K562 (cell line): ENCODE results near the gene TUSC7. TPM values are rescaled to one million over a fixed set of nuclear protein-coding genes. Genes with fewer than 3 reads are reported as not detected.

Experiments used
- ATAC-seq: fragments of 200-7000 bp; cut with Tn5 transposase; 3 replicates; pipeline ENCODE4 v1.9.1; 2020; ENCODE audit warnings: moderate library complexity
- BruUV-seq: library from RNA; stranded (reverse); fragments of 400-500 nt; replicated peaks from 2 replicates; lab custom pipeline; 2021; lab: Mats Ljungman, UMichigan
- CTCF ChIA-PET: fragments of 300-600 bp; formaldehyde crosslinking; extraction: SDS; loops from one replicate; lab custom pipeline; 2021; ENCODE audit warnings: low intra/inter-chr PET ratio; lab: Yijun Ruan, JAX
- POLR2A ChIA-PET: fragments of 300-600, 350-650 bp; sonication (Branson Sonifier 250); formaldehyde crosslinking; extraction: SDS; loops from one replicate; lab custom pipeline; 2021; ENCODE audit warnings: antibody characterized with exemption, inconsistent platforms; lab: Yijun Ruan, JAX
- DNase-seq, 4 experiments: peaks; one replicate each; pipeline versions ENCODE4 v3.0.0 to v3.0.0-alpha.2; 2011 to 2018; ENCODE audit warnings: low spot score in 3 of 4, mixed read lengths in 3 of 4; ENCODE audit errors: extremely low read depth in 1 of 4
- FAIRE-seq: peaks from 2 replicates; lab custom pipeline; 2011; peaks lifted over from hg19 to GRCh38; lab: Jason Lieb, UNC
- H2AFZ ChIP-seq: 2 replicates; pipeline ENCODE4 v1.6.0; 2011; ENCODE audit warnings: low read depth, low read length, control low read depth, inconsistent platforms
- H3K27ac ChIP-seq: fragments of 200-600 bp; 3 replicates; pipeline ENCODE4 v1.8.0; 2011; ENCODE audit warnings: low read depth, mild to moderate bottlenecking, control low read depth, inconsistent platforms, low read length, moderate library complexity, mixed read lengths; ENCODE audit errors: extremely low read depth
- H3K27me3 ChIP-seq, 2 experiments: fragments of 300-600 bp in 1 of 2; 2 replicates in 1 of 2; 3 replicates in 1 of 2; pipeline versions ENCODE4 v1.6.0 to v1.8.0; 2011; ENCODE audit warnings: inconsistent platforms in 2 of 2, low read length in 2 of 2, mild to moderate bottlenecking in 1 of 2, mixed read lengths in 1 of 2, moderate library complexity in 1 of 2; ENCODE audit not compliant: control insufficient read depth in 2 of 2, insufficient read depth in 2 of 2
- H3K36me3 ChIP-seq: fragments of 300-600 bp; 3 replicates; pipeline ENCODE4 v1.8.0; 2011; ENCODE audit warnings: mild to moderate bottlenecking, low read length, inconsistent platforms; ENCODE audit not compliant: control insufficient read depth, insufficient read depth
- H3K4me1 ChIP-seq, 2 experiments: fragments of 200-600 bp in 1 of 2; replicated peaks in 1 of 2; 2 replicates in 1 of 2; 3 replicates in 1 of 2; pipeline versions ENCODE4 v1.5.1 to v1.8.0; 2011; ENCODE audit warnings: inconsistent platforms in 2 of 2, low read length in 2 of 2, mild to moderate bottlenecking in 1 of 2, mixed read lengths in 1 of 2, moderate library complexity in 1 of 2; ENCODE audit not compliant: control insufficient read depth in 2 of 2, insufficient read depth in 2 of 2
- H3K4me2 ChIP-seq: 2 replicates; pipeline ENCODE4 v1.6.1; 2011; ENCODE audit warnings: low read length, control low read depth, inconsistent platforms, mixed read lengths; ENCODE audit not compliant: insufficient read depth
- H3K4me3 ChIP-seq: fragments of 200-600 bp; sonication (generic), shearing (Covaris generic); 2 replicates; pipeline ENCODE4 v1.5.1; 2016; ENCODE audit warnings: control low read depth, inconsistent platforms
- H3K79me2 ChIP-seq: fragments of 200-600 bp; 3 replicates; pipeline ENCODE4 v1.8.0; 2011; ENCODE audit warnings: low read length, inconsistent platforms; ENCODE audit not compliant: control insufficient read depth, insufficient read depth
- H3K9ac ChIP-seq, 2 experiments: 2 replicates each; pipeline versions ENCODE4 v1.6.0 to v1.6.1; 2011; ENCODE audit warnings: low read depth in 2 of 2, low read length in 2 of 2, control low read depth in 1 of 2, inconsistent platforms in 1 of 2, mild to moderate bottlenecking in 1 of 2, mixed read lengths in 1 of 2; ENCODE audit not compliant: insufficient read depth in 1 of 2
- H3K9me1 ChIP-seq: one replicate; pipeline ENCODE4 v1.6.0; 2011; ENCODE audit warnings: inconsistent platforms, mild to moderate bottlenecking, low read length, moderate library complexity; ENCODE audit not compliant: control insufficient read depth, insufficient read depth
- H3K9me3 ChIP-seq: replicated peaks from 2 replicates; pipeline ENCODE4 v1.5.1; 2011; ENCODE audit warnings: low read depth, low read length, inconsistent platforms; ENCODE audit not compliant: control insufficient read depth, insufficient read depth
- H4K20me1 ChIP-seq: replicated peaks from 2 replicates; pipeline ENCODE4 v1.6.1; 2011; ENCODE audit warnings: low read length, inconsistent platforms, mixed read lengths; ENCODE audit not compliant: control insufficient read depth, insufficient read depth
- BCL6 ChIP-seq: fragments of 250-450 bp; sonication (Bioruptor Pico); IDR thresholded peaks from 2 replicates; pipeline ENCODE4 v1.4.0; 2020
- CBFA2T3 ChIP-seq: fragments of 450-650 bp; IDR thresholded peaks from 2 replicates; pipeline ENCODE4 v1.6.1; 2017
- CREM ChIP-seq: IDR thresholded peaks from 2 replicates; pipeline ENCODE4 v1.6.1; 2014; ENCODE audit warnings: antibody characterized with exemption, low read depth
- NCOA6 ChIP-seq: fragments of 450-650 bp; IDR thresholded peaks from 2 replicates; pipeline ENCODE4 v1.6.1; 2017; ENCODE audit warnings: mild to moderate bottlenecking
- ZNF551 ChIP-seq: fragments of 250-450 bp; sonication (Bioruptor Pico); IDR thresholded peaks from 2 replicates; pipeline ENCODE4 v1.5.0; 2021; ENCODE audit warnings: mild to moderate bottlenecking, moderate library complexity
- ZZZ3 ChIP-seq: fragments of 450-650 bp; IDR thresholded peaks from 2 replicates; pipeline ENCODE4 v1.6.1; 2016; ENCODE audit warnings: antibody characterized with exemption, mild to moderate bottlenecking, moderate library complexity
- WGBS: fragments of 100-300 bp; shearing (Covaris generic); methylation state at CpG from one replicate; pipeline ENCODE4 v1.1.6; 2016; ENCODE audit warnings: low coverage, mixed read lengths; ENCODE audit not compliant: insufficient coverage; ENCODE audit errors: missing lambda C conversion rate; 5-methylcytosine and 5-hydroxymethylcytosine counted together
- in situ Hi-C: fragments of 300-500 bp; cut with MboI; formaldehyde crosslinking; loops from 4 replicates; pipeline ENCODE4 v1.15.0; 2018; ENCODE audit warnings: inconsistent platforms, mixed read lengths
- intact Hi-C: fragments of 100-400 bp; cut with micrococcal nuclease; formaldehyde crosslinking; loops from 2 replicates; pipeline ENCODE4 v1.14.2; 2022
- polyA plus RNA-seq, 8 experiments: library from polyadenylated mRNA; depleted of rRNA in 4 of 8; stranded (reverse) in 5 of 8; unstranded in 3 of 8; fragments of >200 nt; fragmentation: Nextera tagmentation in 2 of 8; fragmentation: Illumina TruSeq in 1 of 8; extraction: Ambion mirVana in 2 of 8; extraction: Trizol in 1 of 8; gene quantifications; 2 replicates each; pipeline versions ENCODE4 v1.2.1 to v1.2.3, GENCODE V29; 2011 to 2014; ENCODE audit warnings: inconsistent platforms in 1 of 8, missing spikeins in 1 of 8
- total RNA-seq, 7 experiments: library from RNA; depleted of rRNA in 6 of 7; stranded (reverse); fragments of >200 nt in 6 of 7; fragmentation: Illumina TruSeq in 2 of 7; extraction: Trizol in 2 of 7; gene quantifications; 2 replicates each; pipeline versions ENCODE4 v1.2.1 to v1.2.3, GENCODE V29; 2011 to 2021; ENCODE audit warnings: low replicate concordance in 1 of 7

Gene TUSC7
- total and polyA plus RNA-seq, 9 of the 15 experiments (the other 6 are each of a cell fraction or from before 2014, with no cell fraction given), result not detected

DNA sequence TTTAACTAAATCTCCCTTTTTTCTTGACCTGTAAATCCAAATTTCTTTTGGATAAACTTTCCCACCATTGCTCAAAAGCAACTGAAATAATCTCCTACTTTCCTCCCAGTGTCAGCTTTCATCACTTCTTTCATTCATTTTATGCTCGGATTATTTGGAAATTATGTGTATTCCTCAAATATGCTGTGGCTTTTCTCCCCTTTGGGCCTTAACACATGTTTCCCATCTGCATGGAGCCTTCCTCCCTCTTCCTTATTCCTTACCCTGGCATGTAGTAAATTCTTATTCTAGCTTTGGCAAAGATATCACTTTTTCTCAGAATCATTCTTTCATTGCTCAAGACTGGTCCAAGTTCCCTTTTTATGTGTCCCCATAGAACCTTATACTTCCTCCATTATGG is 41.8 kb upstream of the TUSC7 start:
- H3K9me3 ChIP-seq, result no peaks in the 10 kb centered on the region
- H3K27ac ChIP-seq, result no peak overlapping the region
- ChIA-PET CTCF (no interaction called here), POLR2A (no interaction called here)
- FAIRE-seq (no peak), ATAC-seq (no peak), DNase-seq (no peak)
- in situ Hi-C loops, result no loop called here
- H3K9me1 ChIP-seq, result no peaks in the 10 kb centered on the region
- WGBS, result 0% methylated on average over 1 of the region's 1 CpG
- intact Hi-C loops, result no loop called here
- no peak overlapping the region for H3K9ac ChIP-seq
- H3K4me2 ChIP-seq, result no peak overlapping the region
- BruUV-seq, result no TSS peak
- no peaks in the 10 kb centered on the region for H3K27me3 ChIP-seq
- H3K79me2 ChIP-seq, result no peaks in the 10 kb centered on the region
- H3K36me3 ChIP-seq, result no peaks in the 10 kb centered on the region
- H2AFZ ChIP-seq, result no peak overlapping the region
- H4K20me1 ChIP-seq, result no peaks in the 10 kb centered on the region
- no peak for TF ChIP-seq NCOA6
- H3K4me3 ChIP-seq, result no peak overlapping the region
- no peaks in the 10 kb centered on the region for H3K4me1 ChIP-seq

DNA sequence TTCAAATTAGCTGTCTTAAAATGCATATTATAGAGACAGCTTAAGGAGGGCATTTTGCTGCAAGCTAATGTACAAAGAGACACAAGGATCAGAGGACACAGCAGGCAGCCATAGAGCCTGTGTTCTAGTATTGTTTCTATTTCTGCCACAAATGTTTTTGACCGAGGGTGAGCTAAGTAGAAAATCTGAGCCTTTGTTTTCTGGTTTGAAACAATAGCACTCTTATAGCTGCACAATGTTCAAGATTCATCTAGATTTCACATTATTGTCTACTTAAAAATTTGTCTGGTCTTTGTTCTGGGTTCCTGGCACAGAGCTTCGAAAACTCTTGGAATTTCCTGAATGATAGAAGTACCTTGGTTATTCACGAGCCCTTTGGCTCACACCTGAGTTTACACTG is 40.0 kb upstream of the TUSC7 start:
- TF ChIP-seq CREM, result no peak
- TF ChIP-seq CBFA2T3, result no peak
- no peak for TF ChIP-seq BCL6 (CRISPR knock-in tag)
- TF ChIP-seq ZZZ3, result no peak
- TF ChIP-seq ZNF551 (CRISPR knock-in tag), result no peak
- Histone ChIP-seq H3K4me2 (no peak overlapping the region), H3K27ac (no peak overlapping the region), H3K9me1 (no peaks in the 10 kb centered on the region), H3K36me3 (no peaks in the 10 kb centered on the region), H4K20me1 (no peaks in the 10 kb centered on the region), H3K9ac (no peak overlapping the region), H3K4me3 (no peak overlapping the region), H3K79me2 (no peaks in the 10 kb centered on the region), H3K4me1 (no peaks in the 10 kb centered on the region), H3K9me3 (no peaks in the 10 kb centered on the region), H2AFZ (no peak overlapping the region), H3K27me3 (no peaks in the 10 kb centered on the region)
- intact Hi-C loops (no loop called here), in situ Hi-C loops (no loop called here)
- POLR2A ChIA-PET, result no interaction called here
- no peak for DNase-seq
- no peak for FAIRE-seq
- no peak for ATAC-seq
- no TSS peak for BruUV-seq
- 0% methylated on average over 3 of the region's 3 CpGs for WGBS
- CTCF ChIA-PET, result no interaction called here
